ENCODE measurements around the gene ROR2.

The ROR2 gene

GRCh38 chr9:91899219-91899563 is 50.8 kb downstream of the ROR2 start:
- DNase-seq, result no peak

- DNase-seq, result no peak
Measured at GRCh38 chr9:91898451-91899218, 51.4 kb downstream of the ROR2 start.

GRCh38 chr9:91897201-91897600 is 52.8 kb downstream of the ROR2 start:
- DNase-seq, result no peak

GRCh38 chr9:91896513-91897121 is 53.4 kb downstream of the ROR2 start:
- DNase-seq, result no peak

GRCh38 chr9:91896097-91896496 is 53.9 kb downstream of the ROR2 start:
- no peak for DNase-seq

- no peak for DNase-seq
Measured at GRCh38 chr9:91894536-91894935, 55.5 kb downstream of the ROR2 start.

- DNase-seq, result no peak
Measured at GRCh38 chr9:91894023-91894422, 56.0 kb downstream of the ROR2 start.

GRCh38 chr9:91891915-91892314 is 58.1 kb downstream of the ROR2 start:
- DNase-seq, result no peak

GRCh38 chr9:91890662-91891061 is 59.4 kb downstream of the ROR2 start:
- DNase-seq, result no peak

- DNase-seq, result no peak
Measured at GRCh38 chr9:91889161-91889911, 60.7 kb downstream of the ROR2 start.

GRCh38 chr9:91886414-91887076 is 63.5 kb downstream of the ROR2 start:
- DNase-seq, result no peak

GRCh38 chr9:91885746-91886413 is 64.1 kb downstream of the ROR2 start:
- DNase-seq, result no peak

GRCh38 chr9:91884696-91885687 is 65.0 kb downstream of the ROR2 start:
- no peak for DNase-seq

- DNase-seq, result no peak
Measured at GRCh38 chr9:91884153-91884552, 65.9 kb downstream of the ROR2 start.

- DNase-seq, result no peak
Measured at GRCh38 chr9:91883503-91883902, 66.5 kb downstream of the ROR2 start.

- DNase-seq, result no peak
Measured at GRCh38 chr9:91882627-91883026, 67.4 kb downstream of the ROR2 start.

- DNase-seq, result no peak
Measured at GRCh38 chr9:91880378-91880972, 69.6 kb downstream of the ROR2 start.

GRCh38 chr9:91879231-91879630 is 70.8 kb downstream of the ROR2 start:
- no peak for DNase-seq

GRCh38 chr9:91873637-91874051 is 76.4 kb downstream of the ROR2 start:
- no peak for DNase-seq

- DNase-seq, result no peak
Measured at GRCh38 chr9:91868732-91869391, 81.2 kb downstream of the ROR2 start.

- no peak for DNase-seq
Measured at GRCh38 chr9:91867740-91868139, 82.3 kb downstream of the ROR2 start.
